A549 (cell line): ENCODE data around the gene CPLANE2. TPM values are rescaled to one million over a fixed set of nuclear protein-coding genes. Genes with fewer than 3 reads are reported as not detected.

ENCODE experiments used
- ATAC-seq, 2 experiments: fragments of 200-7000 bp in 1 of 2; fragments of >200 bp in 1 of 2; cut with Nextera tagmentation in 1 of 2; cut with Tn5 transposase in 1 of 2; 3 replicates each; pipeline versions ENCODE4 v1.8.0 to v1.9.1; 2018 to 2020; ENCODE audit warnings: mild to moderate bottlenecking in 1 of 2, moderate library complexity in 1 of 2
- CTCF ChIA-PET: fragments of 300-600 bp; sonication (Branson Sonifier 250); formaldehyde crosslinking; extraction: SDS; loops from one replicate; lab custom pipeline; 2021; ENCODE audit warnings: antibody characterized with exemption, inconsistent platforms; lab: Yijun Ruan, JAX
- POLR2A ChIA-PET: fragments of 350-600 bp; formaldehyde crosslinking; extraction: SDS; loops from one replicate; lab custom pipeline; 2021; ENCODE audit warnings: antibody characterized with exemption, inconsistent platforms; lab: Yijun Ruan, JAX
- DNase-seq, 2 experiments: peaks; one replicate each; pipeline versions ENCODE4 v3.0.0 to v3.0.0-alpha.2; 2011 to 2016; ENCODE audit warnings: low read depth in 1 of 2, low spot score in 1 of 2
- FAIRE-seq: peaks from 2 replicates; lab custom pipeline; 2011; peaks lifted over from hg19 to GRCh38; lab: Jason Lieb, UNC
- H3K27ac ChIP-seq, 2 experiments: fragments of >200 bp; sonication (Bioruptor Twin); formaldehyde crosslinking; 3 replicates each; pipeline ENCODE4 v1.5.1; 2016 to 2017
- H3K4me1 ChIP-seq: fragments of >200 bp; sonication (Bioruptor Twin); formaldehyde crosslinking; 3 replicates; pipeline ENCODE4 v1.6.1; 2016
- H3K4me2 ChIP-seq: fragments of >200 bp; sonication (Bioruptor Twin); formaldehyde crosslinking; 3 replicates; pipeline ENCODE4 v1.6.1; 2016
- H3K4me3 ChIP-seq: fragments of >200 bp; sonication (Bioruptor Twin); formaldehyde crosslinking; 3 replicates; pipeline ENCODE4 v1.5.1; 2016
- H3K9me3 ChIP-seq: fragments of >200 bp; sonication (Bioruptor Twin); formaldehyde crosslinking; 3 replicates; pipeline ENCODE4 v1.6.1; 2016
- BHLHE40 ChIP-seq: IDR thresholded peaks from 2 replicates; pipeline ENCODE4 v1.6.1; 2012; ENCODE audit warnings: low read depth, low read length, inconsistent platforms
- CBX8 ChIP-seq: fragments of 200-600 bp; sonication (generic); IDR thresholded peaks from 2 replicates; pipeline ENCODE4 v1.6.1; 2016
- CEBPB ChIP-seq, 2 experiments: fragments of >200 bp in 1 of 2; sonication (Bioruptor Twin) in 1 of 2; formaldehyde crosslinking in 1 of 2; IDR thresholded peaks; 2 replicates each; pipeline ENCODE4 v1.6.1; 2012 to 2016
- CHD2 ChIP-seq: fragments of 150-350 bp; IDR thresholded peaks from 2 replicates; pipeline ENCODE4 v1.6.1; 2014; ENCODE audit warnings: low read length; ENCODE audit not compliant: partially characterized antibody
- FOSB ChIP-seq: fragments of 250-450 bp; sonication (Bioruptor Pico); IDR thresholded peaks from 2 replicates; pipeline ENCODE4 v1.5.0; 2020; ENCODE audit warnings: mild to moderate bottlenecking, moderate library complexity
- HOXB13 ChIP-seq: fragments of 250-450 bp; sonication (Bioruptor Pico); IDR thresholded peaks from 2 replicates; pipeline ENCODE4 v1.5.0; 2020; ENCODE audit warnings: low read depth, mild to moderate bottlenecking, moderate library complexity
- KDM5A ChIP-seq: fragments of 200-600 bp; sonication (generic); IDR thresholded peaks from 2 replicates; pipeline ENCODE4 v1.6.1; 2016; ENCODE audit warnings: antibody characterized with exemption, mild to moderate bottlenecking
- MAFK ChIP-seq: fragments of 450-650 bp; IDR thresholded peaks from 2 replicates; pipeline ENCODE4 v1.6.1; 2014; ENCODE audit not compliant: partially characterized antibody
- MYC ChIP-seq: IDR thresholded peaks from 2 replicates; pipeline ENCODE4 v1.6.1; 2012; ENCODE audit warnings: mild to moderate bottlenecking, inconsistent platforms, low read length, improper control_type of control experiment, borderline replicate concordance
- POLR2AphosphoS2 ChIP-seq: conservative IDR thresholded peaks from 2 replicates; pipeline ENCODE4 v1.6.1; 2012; ENCODE audit warnings: low read length, improper control_type of control experiment, inconsistent platforms
- RARB ChIP-seq: fragments of 250-450 bp; sonication (Bioruptor Pico); IDR thresholded peaks from 2 replicates; pipeline ENCODE4 v1.8.0; 2021; ENCODE audit warnings: mild to moderate bottlenecking, moderate library complexity
- RCOR1 ChIP-seq: fragments of 150-350 bp; IDR thresholded peaks from 2 replicates; pipeline ENCODE4 v1.6.1; 2014; ENCODE audit warnings: antibody characterized with exemption, low read length, low read depth
- RNF2 ChIP-seq: fragments of 200-600 bp; sonication (generic); IDR thresholded peaks from 2 replicates; pipeline ENCODE4 v1.6.1; 2016; ENCODE audit warnings: low read depth, mild to moderate bottlenecking, antibody characterized with exemption, moderate library complexity, borderline replicate concordance
- SMC3 ChIP-seq: fragments of >200 bp; sonication (Bioruptor Twin); formaldehyde crosslinking; IDR thresholded peaks from 3 replicates; pipeline ENCODE4 v1.6.1; 2018; ENCODE audit warnings: inconsistent platforms
- SREBF2 ChIP-seq: fragments of 450-650 bp; IDR thresholded peaks from 2 replicates; pipeline ENCODE4 v1.6.1; 2014; ENCODE audit warnings: mild to moderate bottlenecking, moderate library complexity
- TFCP2L1 ChIP-seq: fragments of 250-450 bp; sonication (Bioruptor Pico); IDR thresholded peaks from 2 replicates; pipeline ENCODE4 v1.5.0; 2021; ENCODE audit warnings: mild to moderate bottlenecking
- ZNF302 ChIP-seq: fragments of 250-450 bp; sonication (Bioruptor Pico); IDR thresholded peaks from 2 replicates; pipeline ENCODE4 v1.9.0; 2021; ENCODE audit warnings: inconsistent platforms, mild to moderate bottlenecking, moderate library complexity
- WGBS: methylation state at CpG from one replicate; pipeline ENCODE4 v1.1.6; 2017; ENCODE audit errors: missing lambda C conversion rate; 5-methylcytosine and 5-hydroxymethylcytosine counted together
- polyA plus RNA-seq, 4 experiments: library from polyadenylated mRNA; depleted of rRNA in 3 of 4; stranded (reverse); fragments of >200 nt; fragmentation: RNase III in 1 of 4; extraction: RNeasy Plus Mini Kit Qiagen cat#74134 plus additional on column Dnase treatment in 1 of 4; gene quantifications; 2 replicates in 3 of 4; 3 replicates in 1 of 4; pipeline ENCODE4 v1.2.3, GENCODE V29; 2011 to 2017
- TF ChIP-seq, protein P1 (sequence below): fragments of >200 bp; sonication (Bioruptor Twin); formaldehyde crosslinking; IDR thresholded peaks from 3 replicates; pipeline ENCODE4 v1.5.1; 2016
- TF ChIP-seq, protein P2 (sequence below): fragments of 250-450 bp; sonication (Bioruptor Pico); IDR thresholded peaks from 2 replicates; pipeline ENCODE4 v1.5.0; 2021; ENCODE audit warnings: mild to moderate bottlenecking, moderate library complexity, borderline replicate concordance
- TF ChIP-seq, protein P3 (sequence below): IDR thresholded peaks from 2 replicates; pipeline ENCODE4 v1.6.1; 2012
- TF ChIP-seq, protein P4 (sequence below): fragments of 200-600 bp; sonication (generic); IDR thresholded peaks from 2 replicates; pipeline ENCODE4 v1.6.1; 2016; ENCODE audit warnings: antibody characterized with exemption, mild to moderate bottlenecking, moderate library complexity
- TF ChIP-seq, protein P5 (sequence below): fragments of >200 bp; sonication (Bioruptor Twin); formaldehyde crosslinking; IDR thresholded peaks from 3 replicates; pipeline ENCODE4 v1.6.1; 2016

Gene CPLANE2
- polyA plus RNA-seq, 2 of the 4 experiments (the other 2 are of a cell fraction): 2.4 to 3.7 TPM

DNA sequence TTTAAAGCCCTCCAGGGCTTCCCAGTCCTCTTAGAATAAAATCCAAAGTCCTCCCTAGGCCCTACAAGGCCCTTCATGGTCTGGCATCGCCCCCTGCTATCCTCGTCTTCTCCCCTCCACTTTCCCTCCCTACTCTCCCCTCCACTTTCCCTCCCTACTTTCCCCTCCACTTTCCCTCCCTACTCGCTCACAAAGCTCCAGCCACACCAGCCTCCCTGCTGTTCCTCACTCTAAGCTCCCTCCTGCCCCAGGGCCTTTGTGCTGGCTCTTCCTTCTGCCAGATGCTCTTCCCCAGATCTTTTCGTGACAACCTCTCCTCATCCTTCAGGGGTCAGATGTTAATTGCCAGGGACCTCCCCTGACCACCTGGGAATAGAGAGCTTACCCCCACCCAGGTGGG lies 37.3 kb downstream of the CPLANE2 start (continued):
- TF ChIP-seq, protein P1, sequence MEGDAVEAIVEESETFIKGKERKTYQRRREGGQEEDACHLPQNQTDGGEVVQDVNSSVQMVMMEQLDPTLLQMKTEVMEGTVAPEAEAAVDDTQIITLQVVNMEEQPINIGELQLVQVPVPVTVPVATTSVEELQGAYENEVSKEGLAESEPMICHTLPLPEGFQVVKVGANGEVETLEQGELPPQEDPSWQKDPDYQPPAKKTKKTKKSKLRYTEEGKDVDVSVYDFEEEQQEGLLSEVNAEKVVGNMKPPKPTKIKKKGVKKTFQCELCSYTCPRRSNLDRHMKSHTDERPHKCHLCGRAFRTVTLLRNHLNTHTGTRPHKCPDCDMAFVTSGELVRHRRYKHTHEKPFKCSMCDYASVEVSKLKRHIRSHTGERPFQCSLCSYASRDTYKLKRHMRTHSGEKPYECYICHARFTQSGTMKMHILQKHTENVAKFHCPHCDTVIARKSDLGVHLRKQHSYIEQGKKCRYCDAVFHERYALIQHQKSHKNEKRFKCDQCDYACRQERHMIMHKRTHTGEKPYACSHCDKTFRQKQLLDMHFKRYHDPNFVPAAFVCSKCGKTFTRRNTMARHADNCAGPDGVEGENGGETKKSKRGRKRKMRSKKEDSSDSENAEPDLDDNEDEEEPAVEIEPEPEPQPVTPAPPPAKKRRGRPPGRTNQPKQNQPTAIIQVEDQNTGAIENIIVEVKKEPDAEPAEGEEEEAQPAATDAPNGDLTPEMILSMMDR: no peak
- TF ChIP-seq KDM5A: no peak

DNA sequence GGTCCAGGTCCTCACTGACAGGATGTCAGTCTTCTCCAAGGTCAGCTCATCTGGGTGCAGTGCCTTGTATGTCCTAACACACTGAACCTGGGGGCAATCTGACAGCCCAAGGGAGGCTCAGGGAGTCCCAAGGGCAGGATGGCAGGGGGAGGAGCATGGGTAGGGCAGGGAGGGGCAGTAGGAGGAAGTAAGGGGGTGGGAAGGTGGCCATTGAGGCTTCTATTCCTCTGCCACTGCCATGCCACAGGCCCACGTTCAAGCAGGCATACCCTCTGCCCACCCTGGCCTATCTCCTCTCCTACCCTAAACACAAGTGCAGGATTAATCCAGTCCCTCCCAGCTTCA lies 37.9 kb downstream of the CPLANE2 start:
- TF ChIP-seq RCOR1 (no peak), BHLHE40 (no peak), POLR2AphosphoS2 (no peak), CEBPB (IDR thresholded peaks at IDR 0.05) (no peak), CHD2 (no peak), CBX8 (no peak), HOXB13 (CRISPR knock-in tag) (no peak), KDM5A (no peak), RNF2 (no peak)
- TF ChIP-seq, protein P2, sequence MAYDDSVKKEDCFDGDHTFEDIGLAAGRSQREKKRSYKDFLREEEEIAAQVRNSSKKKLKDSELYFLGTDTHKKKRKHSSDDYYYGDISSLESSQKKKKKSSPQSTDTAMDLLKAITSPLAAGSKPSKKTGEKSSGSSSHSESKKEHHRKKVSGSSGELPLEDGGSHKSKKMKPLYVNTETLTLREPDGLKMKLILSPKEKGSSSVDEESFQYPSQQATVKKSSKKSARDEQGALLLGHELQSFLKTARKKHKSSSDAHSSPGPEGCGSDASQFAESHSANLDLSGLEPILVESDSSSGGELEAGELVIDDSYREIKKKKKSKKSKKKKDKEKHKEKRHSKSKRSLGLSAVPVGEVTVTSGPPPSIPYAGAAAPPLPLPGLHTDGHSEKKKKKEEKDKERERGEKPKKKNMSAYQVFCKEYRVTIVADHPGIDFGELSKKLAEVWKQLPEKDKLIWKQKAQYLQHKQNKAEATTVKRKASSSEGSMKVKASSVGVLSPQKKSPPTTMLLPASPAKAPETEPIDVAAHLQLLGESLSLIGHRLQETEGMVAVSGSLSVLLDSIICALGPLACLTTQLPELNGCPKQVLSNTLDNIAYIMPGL (CRISPR knock-in tag): no peak
- ATAC-seq (peak in 1 of 2 experiments; percentile 28; a peak in 3 of 6 replicates), DNase-seq (no peak), FAIRE-seq (no peak)
- Histone ChIP-seq H3K4me2 (no peak overlapping the region), H3K4me1 (no peaks in the 10 kb centered on the region), H3K9me3 (no peaks in the 10 kb centered on the region), H3K4me3 (no peak overlapping the region), H3K27ac (no peak overlapping the region)
- ChIA-PET POLR2A (no interaction called here), CTCF (interaction anchor here (0.9 to 3.8 kb wide), 6 partner anchors 12 to 120 kb away, joined by 3 to 15 read pairs (median 11); no protein-coding TSS in a partner anchor)
- 80% methylated on average over 1 of the region's 1 CpG for WGBS

DNA sequence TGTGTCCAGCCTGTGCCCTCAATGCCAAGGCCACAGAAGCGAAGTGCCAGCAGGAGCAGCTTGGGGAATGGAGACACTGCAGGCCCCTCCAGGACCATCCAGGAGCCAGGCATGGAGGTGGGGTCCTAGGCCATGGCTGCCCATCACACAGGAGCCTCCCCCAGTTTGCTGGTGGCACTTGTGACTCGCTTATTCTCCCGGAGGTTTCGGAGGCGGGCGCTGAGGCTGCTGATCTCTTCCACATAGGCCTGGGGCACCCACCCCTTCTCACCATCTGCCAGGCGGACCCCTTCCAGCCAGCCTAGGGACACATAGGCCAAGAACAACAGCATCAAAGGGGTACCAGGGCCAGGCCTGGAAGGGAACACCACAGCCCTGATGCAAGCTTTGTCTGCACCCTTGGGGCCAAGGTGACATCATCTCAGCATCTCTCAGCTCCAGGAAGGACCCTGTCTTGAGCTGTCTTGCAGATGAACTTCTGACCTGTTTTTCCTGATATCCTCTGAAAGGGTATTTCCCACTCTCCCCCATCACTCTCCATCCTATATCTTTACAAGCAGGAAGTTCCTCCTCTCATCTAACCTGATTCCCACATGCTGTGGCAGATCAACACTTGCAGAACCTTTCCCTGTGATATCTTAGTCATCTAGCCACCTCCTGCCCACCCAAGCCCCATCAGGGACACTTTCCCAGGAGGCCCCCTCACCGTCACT lies 38.4 kb downstream of the CPLANE2 start:
- WGBS: 84% methylated on average over 8 of the region's 8 CpGs
- no peak for FAIRE-seq
- no peak for DNase-seq
- Histone ChIP-seq H3K4me1 (no peaks in the 10 kb centered on the region), H3K4me3 (no peak overlapping the region), H3K27ac (no peak overlapping the region), H3K9me3 (no peaks in the 10 kb centered on the region), H3K4me2 (no peak overlapping the region)
- ATAC-seq: no peak; a peak in 1 of 6 replicates
- ChIA-PET POLR2A (no interaction called here), CTCF (interaction anchor here (0.6 to 3.8 kb wide), 6 partner anchors 11 to 1921 kb away, joined by 3 to 15 read pairs (median 11); no protein-coding TSS in a partner anchor)
- TF ChIP-seq, protein P2 (CRISPR knock-in tag): no peak
- TF ChIP-seq KDM5A: no peak
- no peak for TF ChIP-seq FOSB
- TF ChIP-seq TFCP2L1: no peak
- TF ChIP-seq, protein P3, sequence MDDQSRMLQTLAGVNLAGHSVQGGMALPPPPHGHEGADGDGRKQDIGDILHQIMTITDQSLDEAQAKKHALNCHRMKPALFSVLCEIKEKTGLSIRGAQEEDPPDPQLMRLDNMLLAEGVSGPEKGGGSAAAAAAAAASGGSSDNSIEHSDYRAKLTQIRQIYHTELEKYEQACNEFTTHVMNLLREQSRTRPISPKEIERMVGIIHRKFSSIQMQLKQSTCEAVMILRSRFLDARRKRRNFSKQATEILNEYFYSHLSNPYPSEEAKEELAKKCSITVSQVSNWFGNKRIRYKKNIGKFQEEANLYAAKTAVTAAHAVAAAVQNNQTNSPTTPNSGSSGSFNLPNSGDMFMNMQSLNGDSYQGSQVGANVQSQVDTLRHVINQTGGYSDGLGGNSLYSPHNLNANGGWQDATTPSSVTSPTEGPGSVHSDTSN: no peak
- TF ChIP-seq, protein P4, sequence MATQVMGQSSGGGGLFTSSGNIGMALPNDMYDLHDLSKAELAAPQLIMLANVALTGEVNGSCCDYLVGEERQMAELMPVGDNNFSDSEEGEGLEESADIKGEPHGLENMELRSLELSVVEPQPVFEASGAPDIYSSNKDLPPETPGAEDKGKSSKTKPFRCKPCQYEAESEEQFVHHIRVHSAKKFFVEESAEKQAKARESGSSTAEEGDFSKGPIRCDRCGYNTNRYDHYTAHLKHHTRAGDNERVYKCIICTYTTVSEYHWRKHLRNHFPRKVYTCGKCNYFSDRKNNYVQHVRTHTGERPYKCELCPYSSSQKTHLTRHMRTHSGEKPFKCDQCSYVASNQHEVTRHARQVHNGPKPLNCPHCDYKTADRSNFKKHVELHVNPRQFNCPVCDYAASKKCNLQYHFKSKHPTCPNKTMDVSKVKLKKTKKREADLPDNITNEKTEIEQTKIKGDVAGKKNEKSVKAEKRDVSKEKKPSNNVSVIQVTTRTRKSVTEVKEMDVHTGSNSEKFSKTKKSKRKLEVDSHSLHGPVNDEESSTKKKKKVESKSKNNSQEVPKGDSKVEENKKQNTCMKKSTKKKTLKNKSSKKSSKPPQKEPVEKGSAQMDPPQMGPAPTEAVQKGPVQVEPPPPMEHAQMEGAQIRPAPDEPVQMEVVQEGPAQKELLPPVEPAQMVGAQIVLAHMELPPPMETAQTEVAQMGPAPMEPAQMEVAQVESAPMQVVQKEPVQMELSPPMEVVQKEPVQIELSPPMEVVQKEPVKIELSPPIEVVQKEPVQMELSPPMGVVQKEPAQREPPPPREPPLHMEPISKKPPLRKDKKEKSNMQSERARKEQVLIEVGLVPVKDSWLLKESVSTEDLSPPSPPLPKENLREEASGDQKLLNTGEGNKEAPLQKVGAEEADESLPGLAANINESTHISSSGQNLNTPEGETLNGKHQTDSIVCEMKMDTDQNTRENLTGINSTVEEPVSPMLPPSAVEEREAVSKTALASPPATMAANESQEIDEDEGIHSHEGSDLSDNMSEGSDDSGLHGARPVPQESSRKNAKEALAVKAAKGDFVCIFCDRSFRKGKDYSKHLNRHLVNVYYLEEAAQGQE: no peak
- TF ChIP-seq MAFK: no peak
- no peak for TF ChIP-seq HOXB13 (CRISPR knock-in tag)
- no peak for TF ChIP-seq SREBF2
- TF ChIP-seq, protein P5, sequence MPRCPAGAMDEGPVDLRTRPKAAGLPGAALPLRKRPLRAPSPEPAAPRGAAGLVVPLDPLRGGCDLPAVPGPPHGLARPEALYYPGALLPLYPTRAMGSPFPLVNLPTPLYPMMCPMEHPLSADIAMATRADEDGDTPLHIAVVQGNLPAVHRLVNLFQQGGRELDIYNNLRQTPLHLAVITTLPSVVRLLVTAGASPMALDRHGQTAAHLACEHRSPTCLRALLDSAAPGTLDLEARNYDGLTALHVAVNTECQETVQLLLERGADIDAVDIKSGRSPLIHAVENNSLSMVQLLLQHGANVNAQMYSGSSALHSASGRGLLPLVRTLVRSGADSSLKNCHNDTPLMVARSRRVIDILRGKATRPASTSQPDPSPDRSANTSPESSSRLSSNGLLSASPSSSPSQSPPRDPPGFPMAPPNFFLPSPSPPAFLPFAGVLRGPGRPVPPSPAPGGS: no peak
- no peak for TF ChIP-seq SMC3
- TF ChIP-seq RARB (CRISPR knock-in tag): no peak
- TF ChIP-seq ZNF302 (CRISPR knock-in tag): no peak
- no peak for TF ChIP-seq MYC
